K562 (cell line): Measurements from ENCODE around the gene RRAGB. TPM values are rescaled to one million over a fixed set of nuclear protein-coding genes. Genes with fewer than 3 reads are reported as not detected.

Experiments
- C11orf30 ChIP-seq: fragments of 450-650 bp; IDR thresholded peaks from 2 replicates; pipeline ENCODE4 v1.6.1; 2016; ENCODE audit warnings: low read depth, mild to moderate bottlenecking
- CEBPB ChIP-seq: fragments of 450-650 bp; IDR thresholded peaks from 2 replicates; pipeline ENCODE4 v1.6.1; 2016; ENCODE audit warnings: missing genetic modification characterization, missing compliant biosample characterization
- E2F6 ChIP-seq, 2 experiments: IDR thresholded peaks; 2 replicates each; pipeline ENCODE4 v1.6.1; 2011; ENCODE audit warnings: borderline replicate concordance in 1 of 2, control low read depth in 1 of 2, low read depth in 1 of 2, low read length in 1 of 2, mild to moderate bottlenecking in 1 of 2, mixed read lengths in 1 of 2, moderate library complexity in 1 of 2; ENCODE audit not compliant: insufficient read depth in 1 of 2, insufficient read length in 1 of 2, poor library complexity in 1 of 2, severe bottlenecking in 1 of 2; ENCODE audit errors: extremely low read depth in 1 of 2
- EHMT2 ChIP-seq: fragments of 450-650 bp; IDR thresholded peaks from 2 replicates; pipeline ENCODE4 v1.6.1; 2018; ENCODE audit warnings: antibody characterized with exemption
- ELF1 ChIP-seq: fragments of 200-800 bp; sonication (Bioruptor generic); IDR thresholded peaks from 2 replicates; pipeline ENCODE4 v1.6.1; 2016; ENCODE audit warnings: missing genetic modification characterization, missing compliant biosample characterization
- ETV1 ChIP-seq: fragments of 450-650 bp; conservative IDR thresholded peaks from 2 replicates; pipeline ENCODE4 v1.6.1; 2016; ENCODE audit warnings: missing genetic modification characterization, control low read depth, low read depth, missing compliant biosample characterization
- FOS ChIP-seq: IDR thresholded peaks from 3 replicates; pipeline ENCODE4 v1.6.1; 2011; ENCODE audit not compliant: insufficient read length; ENCODE audit errors: extremely low read depth
- GTF2E2 ChIP-seq: fragments of 200-800 bp; sonication (Bioruptor generic); IDR thresholded peaks from 2 replicates; pipeline ENCODE4 v1.6.1; 2016; ENCODE audit warnings: missing genetic modification characterization, missing compliant biosample characterization
- HCFC1 ChIP-seq: IDR thresholded peaks from 2 replicates; pipeline ENCODE4 v1.6.1; 2012; ENCODE audit warnings: low read depth, low read length, improper control_type of control experiment
- LCOR ChIP-seq: sonication (generic); formaldehyde crosslinking; IDR thresholded peaks from 2 replicates; pipeline ENCODE4 v1.8.0; 2022; ENCODE audit warnings: mild to moderate bottlenecking, missing genetic modification reagents
- NCOA2 ChIP-seq, 2 experiments: fragments of 450-650 bp; IDR thresholded peaks; 2 replicates each; pipeline ENCODE4 v1.6.1; 2018; ENCODE audit warnings: mild to moderate bottlenecking in 2 of 2, moderate library complexity in 1 of 2; ENCODE audit not compliant: partially characterized antibody in 2 of 2
- RAD51 ChIP-seq: fragments of 450-650 bp; IDR thresholded peaks from 2 replicates; pipeline ENCODE4 v1.7.1; 2016; ENCODE audit warnings: low read depth, mild to moderate bottlenecking, borderline replicate concordance
- SIN3A ChIP-seq, 2 experiments: fragments of 150-350 bp in 1 of 2; IDR thresholded peaks; 2 replicates each; pipeline ENCODE4 v1.6.1; 2011 to 2016; ENCODE audit warnings: borderline replicate concordance in 2 of 2, low read depth in 2 of 2, low read length in 2 of 2, mild to moderate bottlenecking in 2 of 2, moderate library complexity in 2 of 2; ENCODE audit not compliant: control insufficient read depth in 1 of 2
- SMAD4 ChIP-seq: fragments of 250-450 bp; sonication (Bioruptor Pico); conservative IDR thresholded peaks from 2 replicates; pipeline ENCODE4 v1.8.0; 2021; ENCODE audit warnings: inconsistent platforms, mild to moderate bottlenecking, moderate library complexity
- THRB ChIP-seq: fragments of 450-650 bp; formaldehyde crosslinking; conservative IDR thresholded peaks from 2 replicates; pipeline ENCODE4 v1.4.0; 2022; ENCODE audit warnings: mild to moderate bottlenecking, missing genetic modification characterization
- TOE1 ChIP-seq, 2 experiments: fragments of 450-650 bp in 1 of 2; sonication (generic) in 1 of 2; formaldehyde crosslinking in 1 of 2; IDR thresholded peaks; 2 replicates each; pipeline versions ENCODE4 v1.7.1 to v1.8.0; 2016 to 2022; ENCODE audit warnings: borderline replicate concordance in 2 of 2, mild to moderate bottlenecking in 2 of 2, antibody characterized with exemption in 1 of 2, inconsistent platforms in 1 of 2, low read depth in 1 of 2, missing genetic modification reagents in 1 of 2, moderate library complexity in 1 of 2
- ZNF551 ChIP-seq: fragments of 250-450 bp; sonication (Bioruptor Pico); IDR thresholded peaks from 2 replicates; pipeline ENCODE4 v1.5.0; 2021; ENCODE audit warnings: mild to moderate bottlenecking, moderate library complexity
- polyA plus RNA-seq, 8 experiments: library from polyadenylated mRNA; depleted of rRNA in 4 of 8; stranded (reverse) in 5 of 8; unstranded in 3 of 8; fragments of >200 nt; fragmentation: Nextera tagmentation in 2 of 8; fragmentation: Illumina TruSeq in 1 of 8; extraction: Ambion mirVana in 2 of 8; extraction: Trizol in 1 of 8; gene quantifications; 2 replicates each; pipeline versions ENCODE4 v1.2.1 to v1.2.3, GENCODE V29; 2011 to 2014; ENCODE audit warnings: inconsistent platforms in 1 of 8, missing spikeins in 1 of 8
- total RNA-seq, 7 experiments: library from RNA; depleted of rRNA in 6 of 7; stranded (reverse); fragments of >200 nt in 6 of 7; fragmentation: Illumina TruSeq in 2 of 7; extraction: Trizol in 2 of 7; gene quantifications; 2 replicates each; pipeline versions ENCODE4 v1.2.1 to v1.2.3, GENCODE V29; 2011 to 2021; ENCODE audit warnings: low replicate concordance in 1 of 7
- TF ChIP-seq, protein P1 (sequence below): IDR thresholded peaks from 2 replicates; pipeline ENCODE4 v1.6.1; 2011; ENCODE audit warnings: borderline replicate concordance, low read depth, mild to moderate bottlenecking, moderate library complexity, low read length; ENCODE audit not compliant: insufficient read depth, poor library complexity, severe bottlenecking
- TF ChIP-seq, protein P2 (sequence below): fragments of 450-650 bp; IDR thresholded peaks from 2 replicates; pipeline ENCODE4 v1.6.1; 2016

RRAGB gene
- total and polyA plus RNA-seq, 9 of the 15 experiments (the other 6 are each of a cell fraction or from before 2014, with no cell fraction given), result 5.6 to 15.6 (median 9.1) TPM

GRCh38 chrX:55717521-55718497, at the start of gene RRAGB (continued):
- TF ChIP-seq, protein P1, sequence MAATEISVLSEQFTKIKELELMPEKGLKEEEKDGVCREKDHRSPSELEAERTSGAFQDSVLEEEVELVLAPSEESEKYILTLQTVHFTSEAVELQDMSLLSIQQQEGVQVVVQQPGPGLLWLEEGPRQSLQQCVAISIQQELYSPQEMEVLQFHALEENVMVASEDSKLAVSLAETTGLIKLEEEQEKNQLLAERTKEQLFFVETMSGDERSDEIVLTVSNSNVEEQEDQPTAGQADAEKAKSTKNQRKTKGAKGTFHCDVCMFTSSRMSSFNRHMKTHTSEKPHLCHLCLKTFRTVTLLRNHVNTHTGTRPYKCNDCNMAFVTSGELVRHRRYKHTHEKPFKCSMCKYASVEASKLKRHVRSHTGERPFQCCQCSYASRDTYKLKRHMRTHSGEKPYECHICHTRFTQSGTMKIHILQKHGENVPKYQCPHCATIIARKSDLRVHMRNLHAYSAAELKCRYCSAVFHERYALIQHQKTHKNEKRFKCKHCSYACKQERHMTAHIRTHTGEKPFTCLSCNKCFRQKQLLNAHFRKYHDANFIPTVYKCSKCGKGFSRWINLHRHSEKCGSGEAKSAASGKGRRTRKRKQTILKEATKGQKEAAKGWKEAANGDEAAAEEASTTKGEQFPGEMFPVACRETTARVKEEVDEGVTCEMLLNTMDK, result peak; percentile 71
- TF ChIP-seq C11orf30 (peak; percentile 24; the same call in 1 of the 2 replicates), LCOR (CRISPR knock-in tag) (0 out of 2 replicates have a peak, but pooled peaks have one; percentile 27), RAD51 (peak; percentile 99), SIN3A (IDR thresholded peaks at IDR 0.05; ENCODE audit: borderline replicate concordance in 2 of 2, control insufficient read depth in 1 of 2, low read depth in 2 of 2, low read length in 2 of 2) (peak in 1 of 2 experiments; percentile 34; a peak in 1 of 4 replicates), HCFC1 (peak; percentile 40; the same call in 1 of the 2 replicates), EHMT2 (no peak), NCOA2 (IDR thresholded peaks at IDR 0.05; ENCODE audit: partially characterized antibody in 2 of 2) (no peak), FOS (peak; percentile 60), ELF1 (tag) (no peak), E2F6 (IDR thresholded peaks at IDR 0.05; ENCODE audit: borderline replicate concordance in 1 of 2, extremely low read depth in 1 of 2, insufficient read depth in 1 of 2, insufficient read length in 1 of 2, low read depth in 1 of 2, low read length in 1 of 2, poor library complexity in 1 of 2, severe bottlenecking in 1 of 2) (peak; percentile 28 to 37), TOE1 (IDR thresholded peaks at IDR 0.05; ENCODE audit: borderline replicate concordance) (peak; percentile 98), TOE1 (CRISPR knock-in tag; IDR thresholded peaks at IDR 0.05; ENCODE audit: borderline replicate concordance, low read depth) (no peak), ZNF551 (CRISPR knock-in tag) (no peak), THRB (no peak), GTF2E2 (tag) (0 out of 2 replicates have a peak, but pooled peaks have one; percentile 32), ETV1 (tag) (peak; percentile 78), SMAD4 (CRISPR knock-in tag) (peak; percentile 51; the same call in 1 of the 2 replicates), CEBPB (peak; percentile 91)
- TF ChIP-seq, protein P2, sequence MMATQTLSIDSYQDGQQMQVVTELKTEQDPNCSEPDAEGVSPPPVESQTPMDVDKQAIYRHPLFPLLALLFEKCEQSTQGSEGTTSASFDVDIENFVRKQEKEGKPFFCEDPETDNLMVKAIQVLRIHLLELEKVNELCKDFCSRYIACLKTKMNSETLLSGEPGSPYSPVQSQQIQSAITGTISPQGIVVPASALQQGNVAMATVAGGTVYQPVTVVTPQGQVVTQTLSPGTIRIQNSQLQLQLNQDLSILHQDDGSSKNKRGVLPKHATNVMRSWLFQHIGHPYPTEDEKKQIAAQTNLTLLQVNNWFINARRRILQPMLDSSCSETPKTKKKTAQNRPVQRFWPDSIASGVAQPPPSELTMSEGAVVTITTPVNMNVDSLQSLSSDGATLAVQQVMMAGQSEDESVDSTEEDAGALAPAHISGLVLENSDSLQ, result peak; percentile 80
